Activated T-helper 1 cell treated with anti-CD3 and anti-CD28 coated beads, Interleukin-12 subunit alpha, Interleukin-12 subunit beta, Interleukin-2, Interleukin-4 antibody, amounts not matched to agents 30 ng/mL and 10 ng/mL and 1 ng/mL, durations not matched to agents 14 hours and 24 hours and 36 hours (primary cell): ENCODE measurements around the gene KISS1. TPM values are rescaled to one million over a fixed set of nuclear protein-coding genes. Genes with fewer than 3 reads are reported as not detected.

Experiments used
- DNase-seq: peaks from one replicate; pipeline ENCODE4 v3.0.0; 2021; ENCODE audit warnings: low spot score
- H3K27ac Mint-ChIP-seq: one replicate; pipeline ENCODE4 v1.8.0; 2021; ENCODE audit warnings: mild to moderate bottlenecking, mixed read lengths
- H3K27me3 Mint-ChIP-seq: one replicate; pipeline ENCODE4 v1.8.0; 2022; ENCODE audit warnings: mild to moderate bottlenecking, moderate library complexity, mixed read lengths; ENCODE audit not compliant: insufficient read depth
- H3K36me3 Mint-ChIP-seq: one replicate; pipeline ENCODE4 v1.8.0; 2021; ENCODE audit warnings: low read depth, mixed read lengths
- H3K4me1 Mint-ChIP-seq: one replicate; pipeline ENCODE4 v1.8.0; 2021; ENCODE audit warnings: low read depth, mixed read lengths
- H3K4me3 Mint-ChIP-seq: one replicate; pipeline ENCODE4 v1.8.0; 2021; ENCODE audit warnings: mild to moderate bottlenecking, moderate library complexity, mixed read lengths
- H3K9me3 Mint-ChIP-seq: one replicate; pipeline ENCODE4 v1.8.0; 2021; ENCODE audit warnings: mixed read lengths
- intact Hi-C: fragments of 100-400 bp; cut with micrococcal nuclease; formaldehyde crosslinking; loops from one replicate; pipeline ENCODE4 v1.15.1; 2024
- total RNA-seq: library from RNA; stranded (reverse); gene quantifications from 2 replicates; pipeline ENCODE4 v1.2.3, GENCODE V29; 2022

Gene KISS1
- total RNA-seq, 1 donor from 2014 or later = not detected

GRCh38 chr1:204145033-204145504 is 51.2 kb downstream of the KISS1 start:
- no peak overlapping the region for H3K4me3 Mint-ChIP-seq
- no peaks in the 10 kb centered on the region for H3K9me3 Mint-ChIP-seq
- no peak overlapping the region for H3K27ac Mint-ChIP-seq
- H3K4me1 Mint-ChIP-seq = no peaks in the 10 kb centered on the region
- intact Hi-C loops = no loop called here
- no peak for DNase-seq
- H3K36me3 Mint-ChIP-seq = no peaks in the 10 kb centered on the region
- H3K27me3 Mint-ChIP-seq = peaks cover 10% of the 10 kb centered on the region

GRCh38 chr1:204143276-204144041 is 52.8 kb downstream of the KISS1 start:
- Mint-ChIP-seq H3K27ac (no peak overlapping the region), H3K4me3 (no peak overlapping the region), H3K36me3 (no peaks in the 10 kb centered on the region), H3K9me3 (no peaks in the 10 kb centered on the region), H3K27me3 (peaks cover 8% of the 10 kb centered on the region), H3K4me1 (no peaks in the 10 kb centered on the region)
- DNase-seq = no peak
- intact Hi-C loops = no loop called here

DNA sequence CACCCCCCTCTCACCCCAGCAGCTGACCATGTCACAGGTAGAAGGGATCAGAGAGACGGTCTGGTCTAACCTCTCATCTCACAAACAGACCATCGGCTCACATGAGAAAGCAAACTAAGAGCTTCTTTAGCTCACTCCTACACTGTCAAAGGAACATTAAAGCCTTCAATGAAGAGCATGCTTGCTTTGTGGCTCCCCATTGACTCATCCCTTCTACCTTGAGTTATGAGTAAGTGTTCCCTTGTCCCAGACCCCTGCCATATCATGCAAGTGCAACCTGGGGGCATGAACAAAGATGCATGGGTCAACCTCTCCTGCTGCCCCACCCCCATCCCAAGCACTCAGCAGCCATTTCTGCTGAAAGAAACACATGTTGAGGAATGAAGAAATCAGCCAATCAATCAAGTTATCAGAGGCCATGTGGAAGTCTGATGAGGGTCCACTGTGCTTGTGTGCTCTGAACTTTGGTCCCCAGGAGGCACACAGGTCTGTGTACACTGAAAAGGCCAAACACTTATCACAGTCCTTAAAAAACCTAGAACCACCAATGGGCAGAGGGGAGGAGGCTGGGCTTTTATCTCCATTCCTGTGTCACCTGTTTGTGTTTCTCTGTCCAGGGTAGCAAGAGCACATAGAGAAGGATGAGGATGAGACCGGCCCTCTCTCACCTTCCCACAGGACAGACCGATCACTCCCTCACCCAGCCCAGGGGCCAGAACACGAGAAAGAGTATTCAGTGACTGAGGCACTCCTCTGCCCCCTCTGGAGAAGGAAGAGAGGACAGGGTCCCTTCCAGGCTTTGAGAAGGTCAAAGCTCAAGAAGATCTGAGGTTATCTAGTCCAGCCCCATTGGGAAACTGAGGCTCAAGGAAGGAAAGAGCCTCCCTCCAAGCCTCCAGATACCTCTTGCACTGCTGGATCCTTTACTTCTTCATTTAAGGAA is 54.0 kb downstream of the KISS1 start:
- no peaks in the 10 kb centered on the region for H3K4me1 Mint-ChIP-seq
- no peaks in the 10 kb centered on the region for H3K9me3 Mint-ChIP-seq
- no peaks in the 10 kb centered on the region for H3K36me3 Mint-ChIP-seq
- intact Hi-C loops = no loop called here
- no peak overlapping the region for H3K4me3 Mint-ChIP-seq
- no peak for DNase-seq
- H3K27ac Mint-ChIP-seq = no peak overlapping the region
- H3K27me3 Mint-ChIP-seq = peaks cover 8% of the 10 kb centered on the region

DNA sequence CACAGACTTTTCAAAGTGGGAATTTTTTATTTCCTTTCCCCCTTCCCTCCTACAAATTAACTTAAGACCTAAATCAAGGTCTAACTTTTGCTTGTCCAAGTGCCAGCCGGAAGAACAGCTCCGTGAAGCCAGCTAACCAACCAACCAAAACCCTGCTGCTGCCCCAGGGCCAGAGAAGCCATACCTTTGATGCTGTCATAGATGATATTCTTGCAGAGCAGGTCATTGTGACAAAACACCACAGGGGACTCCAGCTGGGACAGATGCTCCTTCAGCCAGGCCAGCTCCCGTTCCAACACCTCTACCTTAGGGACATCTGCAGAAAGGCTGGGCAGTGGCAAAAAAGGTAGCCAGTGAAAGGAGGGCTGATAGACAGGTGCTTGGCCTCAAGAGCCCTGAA is 55.2 kb downstream of the KISS1 start:
- Mint-ChIP-seq H3K4me1 (no peaks in the 10 kb centered on the region), H3K9me3 (no peaks in the 10 kb centered on the region), H3K36me3 (no peaks in the 10 kb centered on the region), H3K27me3 (peaks cover 8% of the 10 kb centered on the region), H3K4me3 (no peak overlapping the region), H3K27ac (no peak overlapping the region)
- no peak for DNase-seq
- intact Hi-C loops = no loop called here

Other genes starting within 250 kb of the KISS1 start
- gene SOX13, start 123.4 kb downstream of the KISS1 start, total RNA-seq = 0.23 TPM in 1 of 2 replicates, not detected in the other
- 0.16 TPM in 1 of 2 replicates, not detected in the other for gene ETNK2, start 44.4 kb downstream of the KISS1 start, total RNA-seq
- gene REN, start 30.2 kb downstream of the KISS1 start, total RNA-seq = not detected in 2 replicates
- gene GOLT1A, start 17.5 kb upstream of the KISS1 start, total RNA-seq = not detected in 2 replicates
- gene PLEKHA6, start 163.4 kb upstream of the KISS1 start, total RNA-seq = 0.05 and 0.21 TPM in 2 replicates
- 75.8 and 76.2 TPM in 2 replicates for gene PPP1R15B, start 215.3 kb upstream of the KISS1 start, total RNA-seq